ENCODE data around the gene EVI5. TPM values are rescaled to one million over a fixed set of nuclear protein-coding genes. Genes with fewer than 3 reads are reported as not detected.
"Not testable (repeated sequence)": the region's sequence is repeated elsewhere in the genome, so short reads cannot be mapped to it uniquely, and the experiment has no call there.

EVI5 gene
- total and polyA plus RNA-seq, 3 experiments from 2014 or later, result 0.10 to 27.7 (median 27.4) TPM

DNA sequence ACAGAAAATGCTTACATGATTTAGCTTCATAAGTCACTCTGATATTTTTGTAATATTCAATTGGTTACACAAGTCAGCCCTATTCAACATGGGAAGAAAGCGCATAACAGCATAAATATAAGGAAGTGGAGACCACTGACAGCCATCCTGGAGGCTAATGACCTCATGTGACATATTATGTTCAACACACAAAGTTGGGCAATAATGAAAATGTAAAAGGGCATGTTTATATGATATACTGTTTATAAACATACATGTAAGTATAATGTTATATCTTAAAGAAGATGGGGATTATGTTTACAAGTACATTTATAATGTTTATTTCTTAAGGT lies 30.2 kb downstream of the EVI5 start:
- CTCF ChIA-PET, result no interaction called here
- Mint-ChIP-seq H3K9me3 (peaks cover 0 to 1% (median 0%) of the 10 kb centered on the region in 5 donors), H3K27ac (no peak overlapping the region)

DNA sequence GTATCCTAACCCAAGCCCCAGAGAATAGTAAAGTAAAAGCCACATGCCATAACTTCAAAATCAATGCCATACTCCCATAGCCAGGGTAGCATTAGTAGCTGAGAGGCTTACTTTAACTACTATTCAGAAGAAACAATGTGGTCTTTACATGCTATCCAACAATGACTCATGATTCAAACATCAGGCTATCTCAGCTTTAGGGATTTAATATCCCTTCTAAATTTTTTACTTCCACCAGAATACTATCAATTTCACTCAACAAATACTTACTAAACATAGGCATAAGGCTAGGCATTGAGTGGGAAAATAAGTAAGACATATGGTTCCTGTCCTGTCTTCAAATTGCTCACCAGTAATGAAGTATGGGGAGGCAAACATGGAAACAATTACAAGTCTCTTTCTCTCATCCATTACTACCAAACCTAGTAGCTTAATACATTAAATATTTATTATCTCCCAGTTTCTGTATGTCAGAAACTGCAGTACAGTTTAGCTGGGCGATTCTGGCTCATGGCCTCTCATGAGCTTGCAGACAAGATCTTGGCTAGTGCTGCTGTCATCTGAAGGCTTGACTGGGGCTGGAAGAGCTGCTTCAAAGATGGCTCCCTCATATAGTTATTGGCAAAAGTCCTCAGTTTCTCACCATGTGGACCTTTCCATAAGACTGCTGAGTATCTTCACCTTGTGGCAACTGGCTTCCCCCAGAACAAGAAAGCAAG lies 30.7 kb downstream of the EVI5 start:
- Mint-ChIP-seq H3K4me3 (no peak overlapping the region), H3K4me1 (no peaks in the 10 kb centered on the region), H3K27ac (no peak overlapping the region), H3K27me3 (peaks cover 1 to 49% of the 10 kb centered on the region in 2 donors), H3K36me3 (peaks cover 0 to 4% (median 0%) of the 10 kb centered on the region in 3 donors), H3K9me3 (peaks cover 0 to 1% (median 0%) of the 10 kb centered on the region in 5 donors)
- Histone ChIP-seq H3K27me3 (ENCODE audit: insufficient read depth, low read length, poor library complexity, severe bottlenecking) (no peaks in the 10 kb centered on the region), H3K27ac (ENCODE audit: low read depth, low read length) (no peak overlapping the region), H3K36me3 (ENCODE audit: insufficient read depth, low read length) (no peaks in the 10 kb centered on the region), H3K4me1 (ENCODE audit: insufficient read depth, low read length) (no peaks in the 10 kb centered on the region), H3K9me3 (ENCODE audit: low read length) (no peaks in the 10 kb centered on the region), H3K4me3 (ENCODE audit: low read length) (no peak overlapping the region)
- POLR2A ChIA-PET, result no interaction called here
- DNase-seq, result no peak
- CTCF ChIA-PET, result interaction anchor here (1.6 kb wide), 1 partner anchor 10 kb away, joined by 3 read pairs; no protein-coding TSS in a partner anchor

More for the DNA sequence above, 30.2 kb downstream of the EVI5 start:
- Mint-ChIP-seq H3K36me3 (peaks cover 0 to 4% (median 0%) of the 10 kb centered on the region in 3 donors), H3K27me3 (peaks cover 1 to 51% of the 10 kb centered on the region in 2 donors), H3K4me3 (no peak overlapping the region), H3K4me1 (no peaks in the 10 kb centered on the region)
- Histone ChIP-seq H3K27me3 (ENCODE audit: insufficient read depth, low read length, poor library complexity, severe bottlenecking) (no peaks in the 10 kb centered on the region), H3K36me3 (ENCODE audit: insufficient read depth, low read length) (no peaks in the 10 kb centered on the region), H3K9me3 (ENCODE audit: low read length) (no peaks in the 10 kb centered on the region), H3K27ac (ENCODE audit: low read depth, low read length) (no peak overlapping the region), H3K4me1 (ENCODE audit: insufficient read depth, low read length) (no peaks in the 10 kb centered on the region), H3K4me3 (ENCODE audit: low read length) (no peak overlapping the region)
- POLR2A ChIA-PET, result no interaction called here
- no peak for DNase-seq

DNA sequence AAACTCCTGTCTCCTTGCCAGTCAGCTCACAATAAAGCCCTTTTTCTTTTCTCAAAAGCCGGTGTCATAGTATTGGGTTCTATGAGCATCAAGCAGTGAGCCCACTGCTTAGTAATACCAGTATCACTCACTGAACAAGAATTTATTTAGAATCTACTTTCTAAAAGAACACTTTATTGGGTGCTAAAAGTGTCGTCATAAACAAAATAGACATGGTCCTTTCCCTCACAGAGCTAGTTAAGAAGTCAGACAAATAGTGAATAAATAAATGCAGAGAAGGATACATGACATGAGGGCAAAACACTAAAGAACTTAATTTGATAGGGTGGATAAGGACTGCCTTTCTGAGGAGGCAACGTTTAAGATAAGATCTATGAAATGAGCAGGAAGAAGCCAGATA lies 32.2 kb downstream of the EVI5 start:
- POLR2A ChIA-PET, result no interaction called here
- Mint-ChIP-seq H3K4me3 (no peak overlapping the region), H3K9me3 (peaks cover 0 to 1% (median 0%) of the 10 kb centered on the region in 5 donors), H3K27ac (peak overlapping the region in 1 of 8 donors; percentile 37), H3K27me3 (peaks cover 0 to 42% of the 10 kb centered on the region in 2 donors), H3K4me1 (no peaks in the 10 kb centered on the region), H3K36me3 (peaks cover 0 to 4% (median 0%) of the 10 kb centered on the region in 3 donors)
- CTCF ChIA-PET, result interaction anchor here (1.6 kb wide), 1 partner anchor 11 kb away, joined by 3 read pairs; no protein-coding TSS in a partner anchor
- H3K27me3 ChIP-seq (ENCODE audit: insufficient read depth, low read length, poor library complexity, severe bottlenecking), result no peaks in the 10 kb centered on the region
- no peak overlapping the region for H3K27ac ChIP-seq (ENCODE audit: low read depth, low read length)
- H3K4me1 ChIP-seq (ENCODE audit: insufficient read depth, low read length), result no peaks in the 10 kb centered on the region
- DNase-seq, result no peak
- H3K9me3 ChIP-seq (ENCODE audit: low read length), result no peaks in the 10 kb centered on the region
- no peaks in the 10 kb centered on the region for H3K36me3 ChIP-seq (ENCODE audit: insufficient read depth, low read length)
- H3K4me3 ChIP-seq (ENCODE audit: low read length), result no peak overlapping the region

DNA sequence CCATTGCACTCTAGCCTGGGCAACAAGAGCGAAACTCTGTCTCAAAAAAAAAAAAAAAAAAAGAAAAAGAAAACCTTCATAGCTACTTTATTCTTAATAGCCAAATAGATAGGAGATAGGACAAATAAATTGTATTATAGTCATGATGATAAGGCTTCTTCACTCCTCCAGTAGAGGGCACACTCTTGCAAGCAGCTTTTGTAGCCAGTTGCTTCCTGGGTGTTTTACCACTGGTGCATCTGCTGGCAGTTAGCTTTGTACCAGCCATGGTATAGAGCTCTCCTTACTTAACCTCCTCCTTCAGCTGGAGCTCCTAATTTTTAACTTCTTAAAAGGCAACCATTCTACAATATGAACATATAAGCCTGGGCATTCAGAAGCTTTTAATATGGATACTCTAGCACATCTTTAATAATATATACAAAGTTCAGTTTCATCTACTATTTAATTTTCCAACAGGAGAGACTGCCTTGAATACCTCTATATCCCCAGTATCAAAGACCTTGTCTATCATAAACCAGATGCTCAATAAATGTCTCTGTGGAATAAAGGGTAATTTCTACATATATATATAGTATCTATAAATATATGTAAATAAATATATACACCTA lies 35.8 kb downstream of the EVI5 start:
- H3K9me3 Mint-ChIP-seq, result peaks cover 0 to 1% (median 0%) of the 10 kb centered on the region in 5 donors
- ChIA-PET POLR2A (no interaction called here), CTCF (interaction anchor here (0.6 to 2.8 kb wide), 8 partner anchors 9 to 83 kb away, joined by 3 to 26 read pairs (median 4); partner anchors contain the start of gene RPL5)
- no peak overlapping the region for H3K27ac Mint-ChIP-seq
- Histone ChIP-seq H3K27me3 (ENCODE audit: insufficient read depth, low read length, poor library complexity, severe bottlenecking) (no peaks in the 10 kb centered on the region), H3K36me3 (ENCODE audit: insufficient read depth, low read length) (no peaks in the 10 kb centered on the region), H3K4me3 (ENCODE audit: low read length) (no peak overlapping the region), H3K9me3 (ENCODE audit: low read length) (no peaks in the 10 kb centered on the region), H3K27ac (ENCODE audit: low read depth, low read length) (no peak overlapping the region), H3K4me1 (ENCODE audit: insufficient read depth, low read length) (no peaks in the 10 kb centered on the region)
- H3K4me3 Mint-ChIP-seq, result no peak overlapping the region
- H3K36me3 Mint-ChIP-seq, result no peaks in the 10 kb centered on the region
- H3K27me3 Mint-ChIP-seq, result peaks cover 0 to 22% of the 10 kb centered on the region in 2 donors
- no peaks in the 10 kb centered on the region for H3K4me1 Mint-ChIP-seq
- peak in 2 of 5 donors; percentile 6 to 20 for DNase-seq

DNA sequence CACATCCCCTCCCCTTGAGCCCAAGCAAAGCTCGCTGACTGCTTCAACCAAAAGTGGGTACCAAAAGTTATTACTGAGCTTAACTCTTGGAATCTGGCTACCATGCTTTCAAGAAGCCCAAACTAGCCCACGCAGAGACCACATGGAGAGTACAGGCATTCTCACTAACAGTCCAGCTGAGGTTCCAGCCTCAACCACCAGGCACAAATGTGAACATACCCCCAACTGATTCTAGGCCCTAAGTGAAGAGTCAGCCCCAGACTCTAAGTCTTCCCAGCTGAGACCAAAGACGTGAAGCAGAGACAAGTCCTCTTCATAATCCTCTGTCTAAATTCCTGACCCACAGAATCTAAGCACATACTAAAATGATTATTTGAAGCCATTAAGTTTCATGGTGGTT lies 36.8 kb downstream of the EVI5 start:
- Mint-ChIP-seq H3K27me3 (peaks cover 0 to 22% of the 10 kb centered on the region in 2 donors), H3K4me1 (peaks cover 0 to 3% (median 0%) of the 10 kb centered on the region in 3 donors), H3K27ac (peak overlapping the region in 1 of 8 donors; percentile 32), H3K9me3 (no peaks in the 10 kb centered on the region), H3K4me3 (no peak overlapping the region), H3K36me3 (no peaks in the 10 kb centered on the region)
- H3K4me3 ChIP-seq (ENCODE audit: low read length), result no peak overlapping the region
- H3K36me3 ChIP-seq (ENCODE audit: insufficient read depth, low read length), result no peaks in the 10 kb centered on the region
- H3K27me3 ChIP-seq (ENCODE audit: insufficient read depth, low read length, poor library complexity, severe bottlenecking), result no peaks in the 10 kb centered on the region
- no peak overlapping the region for H3K27ac ChIP-seq (ENCODE audit: low read depth, low read length)
- no peaks in the 10 kb centered on the region for H3K9me3 ChIP-seq (ENCODE audit: low read length)
- CTCF ChIA-PET, result interaction anchor here (0.7 to 2.8 kb wide), 5 partner anchors 12 to 69 kb away, joined by 3 to 26 read pairs (median 7); no protein-coding TSS in a partner anchor
- DNase-seq, result no peak
- H3K4me1 ChIP-seq (ENCODE audit: insufficient read depth, low read length), result no peaks in the 10 kb centered on the region
- POLR2A ChIA-PET, result no interaction called here

DNA sequence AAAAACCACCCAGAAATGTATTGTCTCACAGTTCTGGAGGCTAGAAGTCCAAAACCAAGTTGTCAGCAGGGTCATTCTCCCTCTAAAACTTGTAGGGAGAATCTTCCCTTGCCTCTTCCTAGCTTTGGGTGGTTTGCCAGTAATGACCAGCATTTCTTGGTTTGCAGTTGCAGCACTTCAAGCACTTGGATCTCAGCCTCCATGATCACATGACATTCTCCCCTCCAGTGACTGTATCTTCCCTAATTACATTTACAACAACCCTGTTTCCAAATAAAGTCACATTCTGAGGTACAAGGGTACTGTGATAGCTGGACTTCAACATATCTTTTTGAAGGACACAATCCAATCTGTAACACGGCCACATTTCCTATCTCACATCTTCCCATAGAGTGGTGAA lies 37.2 kb downstream of the EVI5 start:
- peaks cover 0 to 3% (median 0%) of the 10 kb centered on the region in 3 donors for H3K4me1 Mint-ChIP-seq
- Histone ChIP-seq H3K9me3 (ENCODE audit: low read length) (no peaks in the 10 kb centered on the region), H3K4me1 (ENCODE audit: insufficient read depth, low read length) (no peaks in the 10 kb centered on the region), H3K4me3 (ENCODE audit: low read length) (no peak overlapping the region), H3K36me3 (ENCODE audit: insufficient read depth, low read length) (no peaks in the 10 kb centered on the region), H3K27ac (ENCODE audit: low read depth, low read length) (no peak overlapping the region), H3K27me3 (ENCODE audit: insufficient read depth, low read length, poor library complexity, severe bottlenecking) (no peaks in the 10 kb centered on the region)
- no peak overlapping the region for H3K27ac Mint-ChIP-seq
- ChIA-PET POLR2A (no interaction called here), CTCF (interaction anchor here (2.0 to 2.8 kb wide), 2 partner anchors 14 to 70 kb away, joined by 8 to 26 read pairs; no protein-coding TSS in a partner anchor)
- no peaks in the 10 kb centered on the region for H3K36me3 Mint-ChIP-seq
- no peaks in the 10 kb centered on the region for H3K9me3 Mint-ChIP-seq
- H3K4me3 Mint-ChIP-seq, result no peak overlapping the region
- DNase-seq, result no peak
- H3K27me3 Mint-ChIP-seq, result peaks cover 0 to 19% of the 10 kb centered on the region in 2 donors

DNA sequence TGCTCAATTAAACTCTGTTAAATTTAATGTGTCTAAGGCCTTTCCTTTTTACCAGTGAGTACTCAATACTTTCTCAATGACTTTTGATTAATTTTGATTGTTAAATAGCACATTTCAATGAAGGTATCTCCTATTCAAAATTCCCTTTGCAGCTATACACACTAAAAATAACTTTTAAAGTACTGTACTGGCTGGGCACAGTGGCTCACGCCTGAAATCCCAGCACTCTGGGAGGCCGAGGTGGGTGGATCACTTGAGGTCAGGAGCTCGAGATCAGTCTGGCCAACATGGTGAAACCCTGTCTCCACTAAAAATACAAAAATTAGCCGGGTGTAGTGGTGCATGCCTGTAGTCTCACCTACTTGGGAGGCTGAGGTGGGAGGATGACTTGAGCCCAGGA lies 38.7 kb downstream of the EVI5 start:
- H3K27ac ChIP-seq (ENCODE audit: low read depth, low read length); H3K4me1 ChIP-seq (ENCODE audit: insufficient read depth, low read length); H3K9me3 Mint-ChIP-seq; POLR2A ChIA-PET; H3K27me3 ChIP-seq (ENCODE audit: insufficient read depth, low read length, poor library complexity, severe bottlenecking); H3K27ac Mint-ChIP-seq; H3K9me3 ChIP-seq (ENCODE audit: low read length); H3K36me3 ChIP-seq (ENCODE audit: insufficient read depth, low read length); H3K4me3 Mint-ChIP-seq; H3K4me3 ChIP-seq (ENCODE audit: low read length); H3K4me1 Mint-ChIP-seq; DNase-seq; H3K36me3 Mint-ChIP-seq: not testable (repeated sequence)
- CTCF ChIA-PET, result interaction anchor here (2.0 kb wide), 1 partner anchor 72 kb away, joined by 7 read pairs; no protein-coding TSS in a partner anchor
- peaks cover 4 to 13% of the 10 kb centered on the region in 2 donors for H3K27me3 Mint-ChIP-seq

DNA sequence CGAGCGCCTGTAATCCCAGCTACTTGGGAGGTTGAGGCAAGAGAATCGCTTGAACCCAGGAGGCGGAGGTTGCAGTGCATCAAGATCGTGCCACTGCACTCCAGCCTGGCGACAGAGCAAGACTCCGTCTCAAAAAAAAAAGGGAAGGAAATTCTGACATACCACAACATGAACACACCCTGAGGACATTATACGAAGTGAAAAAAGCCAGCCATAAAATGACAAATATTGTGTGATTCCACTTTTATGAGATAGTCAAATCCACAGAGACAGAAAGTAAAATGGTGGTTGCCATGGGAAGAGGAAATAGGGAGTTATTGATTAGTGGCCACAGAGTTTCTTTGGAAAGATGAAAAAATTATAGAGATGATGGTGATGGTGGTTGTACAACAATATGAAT lies 41.7 kb downstream of the EVI5 start:
- Histone ChIP-seq H3K27me3 (ENCODE audit: insufficient read depth, low read length, poor library complexity, severe bottlenecking) (no peaks in the 10 kb centered on the region), H3K27ac (ENCODE audit: low read depth, low read length) (no peak overlapping the region), H3K9me3 (ENCODE audit: low read length) (no peaks in the 10 kb centered on the region), H3K36me3 (ENCODE audit: insufficient read depth, low read length) (no peaks in the 10 kb centered on the region), H3K4me1 (ENCODE audit: insufficient read depth, low read length) (no peaks in the 10 kb centered on the region), H3K4me3 (ENCODE audit: low read length) (no peak overlapping the region)
- Mint-ChIP-seq H3K4me1 (peaks cover 0 to 3% (median 0%) of the 10 kb centered on the region in 3 donors), H3K27me3 (peaks cover 6 to 9% of the 10 kb centered on the region in 2 donors), H3K36me3 (no peaks in the 10 kb centered on the region), H3K27ac (no peak overlapping the region), H3K4me3 (no peak overlapping the region), H3K9me3 (no peaks in the 10 kb centered on the region)
- DNase-seq, result no peak
- POLR2A ChIA-PET, result no interaction called here
- CTCF ChIA-PET, result no interaction called here

Data from CD8-positive, alpha-beta memory T cell (primary cell).